D721Med (cell line): ENCODE data around the gene GALNT4.

Experiments
- DNase-seq: peaks from one replicate; pipeline ENCODE4 v3.0.0; 2011; ENCODE audit warnings: low spot score; ENCODE audit not compliant: insufficient read length
- FAIRE-seq: peaks from 2 replicates; lab custom pipeline; 2011; peaks lifted over from hg19 to GRCh38; lab: Jason Lieb, UNC
- CTCF ChIP-seq: IDR thresholded peaks from 2 replicates; pipeline ENCODE4 v1.5.1; 2012; ENCODE audit warnings: mild to moderate bottlenecking, control low read depth; ENCODE audit not compliant: insufficient read depth; ENCODE audit errors: missing control alignments

Gene GALNT4

GRCh38 chr12:89497467-89497866, 27.1 kb downstream of the GALNT4 start:
- DNase-seq, result no peak
- FAIRE-seq, result no peak
- no peak for TF ChIP-seq CTCF

- DNase-seq (no peak), FAIRE-seq (no peak)
- TF ChIP-seq CTCF, result no peak
Observed at GRCh38 chr12:89497005-89497404, 27.6 kb downstream of the GALNT4 start.

GRCh38 chr12:89494411-89495231, 30.0 kb downstream of the GALNT4 start:
- FAIRE-seq (no peak), DNase-seq (no peak)
- TF ChIP-seq CTCF, result no peak

- DNase-seq, result no peak
- no peak for FAIRE-seq
- TF ChIP-seq CTCF, result no peak
Observed at GRCh38 chr12:89493670-89494302, 30.8 kb downstream of the GALNT4 start.

GRCh38 chr12:89492883-89493282, 31.7 kb downstream of the GALNT4 start:
- no peak for FAIRE-seq
- no peak for TF ChIP-seq CTCF
- DNase-seq, result peak; percentile 18

GRCh38 chr12:89490922-89491321, 33.7 kb downstream of the GALNT4 start:
- no peak for FAIRE-seq
- DNase-seq, result no peak
- no peak for TF ChIP-seq CTCF

GRCh38 chr12:89486264-89486663, 38.3 kb downstream of the GALNT4 start:
- FAIRE-seq (no peak), DNase-seq (no peak)
- TF ChIP-seq CTCF, result no peak
